Measurements from ENCODE around the gene OGA. TPM values are rescaled to one million over a fixed set of nuclear protein-coding genes. Genes with fewer than 3 reads are reported as not detected.
A peak's percentile ranks its signal among the peaks of the same experiment; 100 is the strongest.

OGA gene
- total and polyA plus RNA-seq, 2 donors (not counting 3 experiments of a cell fraction or from before 2014, with no cell fraction given) = 30.8 to 118 TPM

- CTCF ChIA-PET = interaction anchor here (5.8 kb wide), 1 partner anchor 183 kb away, joined by 193 read pairs; no protein-coding TSS in a partner anchor
- TSS peak; percentile 12 for BruUV-seq (replicated peaks)
Measured at GRCh38 chr10:101785801-101786200, 32.4 kb downstream of the OGA start.

More at GRCh38 chr10:101785801-101786200, 32.4 kb downstream of the OGA start:
- dilution Hi-C loops (cut with MboI; ENCODE audit: extremely low pct_ligation_motif_present, low sequenced_read_pairs) = no loop called here
- Histone ChIP-seq H3K27ac (ENCODE audit: insufficient read depth, low read depth, low read length) (no peak overlapping the region), H2AFZ (ENCODE audit: low read depth, low read length) (no peak overlapping the region), H3K4me3 (replicated peaks in 1 of 3; ENCODE audit: insufficient read depth in 1 of 3, low read depth in 1 of 3, low read length in 3 of 3) (no peak overlapping the region), H3K4me1 (ENCODE audit: control insufficient read depth, extremely low read depth, insufficient read depth, low read length) (peaks cover 14% of the 10 kb centered on the region), H3K27me3 (ENCODE audit: control insufficient read depth in 2 of 2, insufficient read depth in 2 of 2, low read length in 2 of 2) (no peaks in the 10 kb centered on the region), H3K4me2 (ENCODE audit: insufficient read depth, low read length) (no peak overlapping the region), H3K9me1 (replicated peaks; ENCODE audit: control insufficient read depth, extremely low read depth, insufficient read depth, low read length) (no peaks in the 10 kb centered on the region), H3K36me3 (ENCODE audit: control insufficient read depth in 2 of 2, extremely low read depth in 1 of 2, insufficient read depth in 2 of 2, low read length in 2 of 2) (peaks cover 18 to 23% of the 10 kb centered on the region in 2 experiments), H3K79me2 (ENCODE audit: control insufficient read depth, insufficient read depth, low read length) (peaks cover 7% of the 10 kb centered on the region), H3K9me3 (replicated peaks; ENCODE audit: control insufficient read depth, insufficient read depth, low read length) (no peaks in the 10 kb centered on the region), H3K9ac (replicated peaks; ENCODE audit: extremely low read depth, insufficient read depth, low read length) (no peak overlapping the region), H4K20me1 (replicated peaks; ENCODE audit: control insufficient read depth, extremely low read depth, insufficient read depth, low read length) (no peaks in the 10 kb centered on the region)
- POLR2A ChIA-PET = no interaction called here
- no peak for TF ChIP-seq GATA2 (IDR thresholded peaks at IDR 0.05; ENCODE audit: insufficient read depth, insufficient read length, low read depth, low read length)
- TF ChIP-seq POLR2AphosphoS5 (IDR thresholded peaks at IDR 0.05; ENCODE audit: insufficient read depth, low read depth, low read length) = no peak
- no peak for TF ChIP-seq JUN (IDR thresholded peaks at IDR 0.05; ENCODE audit: borderline replicate concordance, insufficient read depth, insufficient read length, low read depth)
- no peak for TF ChIP-seq EZH2 (IDR thresholded peaks at IDR 0.05; ENCODE audit: borderline replicate concordance, low read depth, low read length, severe bottlenecking)
- TF ChIP-seq MAX (IDR thresholded peaks at IDR 0.05; ENCODE audit: insufficient read depth, insufficient read length) = no peak
- no peak for TF ChIP-seq MYC (IDR thresholded peaks at IDR 0.05; ENCODE audit: low read depth, low read length)
- no peak for TF ChIP-seq FOS (IDR thresholded peaks at IDR 0.05; ENCODE audit: borderline replicate concordance, insufficient read depth, low read length)
- no peak for TF ChIP-seq POLR2A (IDR thresholded peaks at IDR 0.05; ENCODE audit: low read depth, low read length)
- TF ChIP-seq CTCF (IDR thresholded peaks at IDR 0.05; ENCODE audit: extremely low read depth in 1 of 2, insufficient read depth in 1 of 2, low read depth in 1 of 2, low read length in 2 of 2) = no peak
- FAIRE-seq (no peak), DNase-seq (ENCODE audit: low read depth, low spot score) (no peak)
- intact Hi-C loops (cut with micrococcal nuclease) = no loop called here
